Esophagus mucosa (tissue), 1 donor: ENCODE data around the gene TMEM151B. TPM values are rescaled to one million over a fixed set of nuclear protein-coding genes. Genes with fewer than 3 reads are reported as not detected.
"Not testable (repeated sequence)": the region's sequence is repeated elsewhere in the genome, so short reads cannot be mapped to it uniquely, and the experiment has no call there.

Source experiments
- ATAC-seq: fragments of 200-7000 bp; cut with Tn5 transposase; one replicate; pipeline ENCODE4 v1.9.1; 2020
- total RNA-seq: library from RNA; stranded (reverse); gene quantifications from one replicate; pipeline ENCODE4 v1.2.4, GENCODE V29; 2023
- donor health status: DM: yes; HTN: yes; CAD: no.

The TMEM151B gene
- total RNA-seq, 1 donor from 2014 or later: not detected

DNA sequence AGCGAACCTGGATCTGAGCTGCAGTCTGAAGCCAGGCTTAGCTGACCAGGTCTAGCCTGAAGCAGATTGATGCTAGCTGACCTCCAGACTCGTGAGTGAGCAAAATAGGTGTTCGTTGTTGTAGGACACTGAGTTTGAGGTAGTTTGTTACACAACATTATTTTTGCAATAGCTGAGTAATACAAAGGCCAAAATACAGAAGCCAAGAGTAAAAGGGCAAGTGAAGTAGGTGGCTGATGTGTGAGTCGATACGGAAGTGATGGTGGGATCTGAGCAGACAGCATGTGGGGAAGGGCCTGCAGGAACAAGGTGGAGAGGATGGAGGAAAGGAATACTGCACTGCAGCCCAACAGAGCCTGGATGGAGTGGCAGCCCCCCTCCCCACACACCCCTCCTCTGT is 63.7 kb downstream of the TMEM151B start:
- ATAC-seq: no peak

DNA sequence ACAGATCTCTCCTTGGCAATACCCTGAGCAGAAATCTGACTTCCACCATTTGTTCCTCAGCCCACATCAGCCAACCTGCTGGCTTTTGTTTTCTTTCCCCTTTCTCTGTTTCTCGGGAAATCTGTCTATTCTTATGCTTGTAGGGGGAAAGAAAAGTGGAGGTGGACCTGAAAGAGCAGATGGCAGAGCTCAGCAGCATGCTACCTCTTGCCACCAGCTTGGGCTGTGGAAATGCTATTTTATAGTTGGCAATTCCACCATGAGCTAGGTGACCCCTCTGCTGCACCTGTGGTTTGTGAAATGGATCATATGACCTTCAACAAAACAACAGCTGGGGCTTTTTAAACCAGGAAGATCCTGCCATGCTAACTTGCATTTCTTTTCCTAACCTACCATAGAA is 65.4 kb downstream of the TMEM151B start:
- no peak for ATAC-seq

DNA sequence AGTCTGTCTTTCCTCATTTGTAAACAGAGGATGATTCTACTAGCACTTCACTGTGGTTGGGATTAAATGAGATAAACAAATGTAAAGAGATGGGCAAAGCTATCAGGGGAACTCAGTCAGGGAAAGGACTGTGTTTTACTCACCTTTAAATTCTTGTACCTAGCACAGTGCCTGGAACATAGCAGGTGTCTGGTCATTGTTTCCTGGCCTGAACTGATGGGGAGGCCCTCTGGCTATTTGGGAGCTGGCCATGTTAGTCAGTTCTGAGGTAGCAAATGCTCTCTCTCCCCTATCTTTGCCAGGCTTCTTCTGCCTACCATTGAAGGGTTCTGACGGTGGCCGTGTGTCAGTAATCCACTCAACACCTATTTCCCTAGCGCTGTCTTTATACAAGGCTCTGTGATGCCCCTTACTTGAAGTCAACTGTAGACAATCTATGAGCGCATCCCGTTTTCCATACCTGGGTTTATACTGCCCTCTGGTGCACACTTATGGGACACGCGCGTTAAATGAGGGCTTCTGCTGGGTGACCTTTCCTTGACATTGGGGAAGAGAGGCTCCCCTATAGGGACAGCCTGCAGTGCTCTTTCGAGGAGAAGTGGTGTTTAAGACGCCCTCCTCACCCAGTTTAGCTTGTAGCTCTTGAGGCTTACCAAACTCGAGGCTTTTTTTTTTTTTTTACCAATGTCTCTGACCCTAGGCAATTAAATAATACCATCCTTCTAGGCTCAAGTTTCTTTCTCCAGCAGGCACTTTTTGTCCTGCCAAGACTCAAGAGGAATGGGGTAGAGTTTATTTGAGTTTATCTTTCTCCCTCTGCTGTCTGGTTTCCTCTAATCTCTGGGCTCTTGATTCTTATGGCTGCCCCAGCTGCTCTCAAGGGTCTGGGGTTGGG is 68.2 kb downstream of the TMEM151B start:
- ATAC-seq: peak; percentile 74

DNA sequence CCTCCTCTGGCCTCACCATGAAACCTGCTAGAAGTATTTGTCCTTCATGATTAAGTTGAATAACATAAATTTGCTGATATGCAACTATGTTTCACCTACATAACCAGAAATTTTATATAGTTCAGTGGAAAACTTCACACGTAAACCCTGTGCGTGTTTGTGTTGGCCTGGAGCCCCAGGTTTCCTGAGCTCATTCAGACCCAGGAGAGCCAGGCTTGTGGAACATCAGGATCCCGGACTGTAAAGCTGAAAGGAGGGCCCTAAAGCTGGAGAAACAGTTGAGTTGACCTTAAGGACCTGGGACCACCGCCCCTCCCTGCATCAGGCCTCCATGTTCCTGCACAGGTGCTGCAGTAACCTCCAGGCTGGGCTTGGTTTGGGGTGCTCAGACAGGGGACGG is 69.1 kb downstream of the TMEM151B start:
- no peak for ATAC-seq

DNA sequence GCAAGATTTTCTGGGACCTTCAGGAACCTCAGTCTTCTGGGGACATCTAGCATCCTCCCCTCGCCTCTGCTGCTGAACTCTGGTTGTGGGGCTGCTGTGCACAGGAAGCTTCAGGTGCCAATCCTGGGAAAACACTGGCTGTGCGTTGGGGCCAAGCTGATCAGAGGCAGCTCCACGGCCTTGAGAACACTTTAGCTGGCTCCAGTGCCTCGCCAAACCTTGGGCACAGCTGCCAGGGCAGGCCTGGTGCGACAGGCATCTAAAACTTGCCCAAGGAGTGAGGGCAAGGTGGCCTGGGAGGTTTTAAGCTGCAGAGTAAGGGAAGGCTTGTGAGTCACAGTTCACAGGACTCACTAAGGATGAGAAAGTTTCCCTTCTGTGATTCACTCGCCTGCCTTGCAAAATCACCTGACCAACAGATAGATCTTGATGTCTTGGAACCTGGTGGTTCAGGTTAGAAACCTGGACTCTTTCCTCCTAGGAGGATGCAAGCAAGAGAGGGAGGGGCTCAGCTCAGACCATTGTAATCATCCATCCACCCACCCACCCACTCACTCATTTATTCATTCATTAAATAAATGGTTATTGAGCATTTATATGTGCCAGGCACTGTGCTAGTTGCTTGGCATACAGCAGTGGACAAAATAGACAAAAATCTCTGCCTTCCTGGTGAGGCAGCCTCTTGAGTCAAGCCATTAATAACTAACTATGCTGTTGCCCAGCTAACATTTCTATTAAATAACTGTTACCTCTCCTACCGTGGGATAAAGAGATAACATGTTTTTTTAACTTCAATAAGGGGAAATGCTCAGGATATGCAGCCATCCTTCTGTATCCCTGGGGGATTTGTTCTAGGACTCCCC is 69.7 kb downstream of the TMEM151B start:
- ATAC-seq: peak; percentile 92

DNA sequence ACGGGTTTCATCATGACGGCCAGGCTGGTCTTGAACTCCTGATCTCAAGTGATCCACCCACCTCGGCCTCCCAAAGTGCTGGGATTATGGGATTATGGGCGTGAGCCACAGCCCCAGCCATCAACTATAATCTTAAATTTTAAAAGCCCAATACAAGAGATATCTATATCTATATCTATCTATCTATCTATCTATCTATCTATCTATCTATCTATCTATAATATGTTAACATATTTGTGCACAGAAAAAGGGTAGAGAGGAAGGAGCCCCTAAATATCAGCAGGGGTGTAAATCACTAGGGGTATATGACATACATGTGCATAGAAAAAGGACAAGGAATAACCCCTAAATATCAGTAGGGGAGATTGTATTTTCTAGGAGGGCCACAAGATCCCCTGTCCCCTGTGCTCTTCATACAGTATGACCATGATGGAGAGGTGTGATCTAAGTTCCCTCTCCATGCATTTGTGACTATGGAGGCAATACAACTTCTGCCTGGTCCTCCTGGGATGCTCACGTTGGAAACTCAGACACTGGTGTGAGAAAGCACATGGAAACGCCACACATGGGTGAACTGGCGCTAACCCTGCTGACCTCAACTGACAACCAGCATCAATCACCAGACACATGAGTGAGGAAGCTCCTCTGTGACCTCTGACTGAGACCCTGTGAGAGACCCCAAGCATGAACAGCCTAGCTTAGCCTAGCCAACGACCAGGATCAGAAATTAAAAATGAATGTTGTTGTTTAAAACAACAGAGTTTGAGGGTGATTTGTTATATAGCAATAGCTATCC is 71.0 kb downstream of the TMEM151B start:
- ATAC-seq: no peak

DNA sequence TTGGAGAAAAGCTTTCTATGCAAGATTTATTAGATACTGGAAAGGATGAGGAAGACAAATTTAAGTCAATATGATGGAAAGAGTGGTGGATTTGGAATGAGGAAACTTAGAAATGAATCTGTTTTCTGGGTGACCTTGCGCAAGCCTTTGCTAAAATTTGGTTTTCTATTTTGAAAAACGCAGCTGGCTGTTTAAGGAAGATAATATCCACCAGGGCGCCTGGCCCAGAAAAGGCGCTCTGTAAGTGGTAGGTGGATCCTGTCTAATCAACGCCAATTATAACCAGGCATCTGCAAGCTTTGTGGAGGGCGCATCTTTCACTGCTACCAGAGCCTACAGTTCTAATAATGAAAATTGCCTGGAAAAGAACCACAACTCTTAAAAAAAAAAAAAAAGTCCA is 71.8 kb downstream of the TMEM151B start:
- ATAC-seq: no peak

DNA sequence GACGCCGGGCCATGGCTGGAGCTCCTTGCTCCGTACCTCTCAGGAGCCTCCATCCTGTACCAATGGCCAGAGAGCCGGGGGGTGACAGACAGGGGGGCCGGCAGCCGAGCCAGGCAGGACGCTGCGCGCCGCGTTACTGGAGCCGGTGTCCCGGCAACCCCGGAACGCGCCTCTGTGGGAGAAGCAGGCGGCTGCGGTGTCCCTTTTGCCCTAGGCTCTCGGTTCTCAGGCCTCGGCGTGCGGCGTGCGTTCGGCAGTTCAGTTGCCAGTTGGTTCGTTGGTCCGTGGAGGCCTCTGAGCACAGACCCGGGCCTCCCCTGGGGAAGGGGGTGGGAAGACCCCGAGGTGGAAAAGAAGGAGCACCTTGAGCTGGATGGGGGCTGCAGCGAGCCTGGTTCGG is 72.2 kb downstream of the TMEM151B start, which contains the start of gene SPATS1:
SPATS1 (plus strand) TSS at position 162 of the 400 bp plus-strand sequence. CDS start 446 bp downstream, outside the sequence.
- ATAC-seq: no peak

DNA sequence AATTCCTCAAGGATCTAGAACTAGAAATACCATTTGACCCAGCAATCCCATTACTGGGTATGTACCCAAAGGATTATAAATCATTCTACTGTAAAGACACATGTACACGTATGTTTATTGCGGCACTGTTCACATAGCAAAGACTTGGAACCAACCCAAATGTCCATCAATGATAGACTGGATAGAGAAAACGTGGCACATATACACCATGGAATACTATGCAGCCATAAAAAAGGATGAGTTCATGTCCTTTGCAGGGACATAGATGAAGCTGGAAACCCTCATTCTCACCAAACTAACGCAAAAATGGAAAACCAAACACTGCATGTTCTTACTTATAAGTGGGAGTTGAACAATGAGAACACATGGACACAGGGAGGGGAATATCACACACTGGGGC is 76.6 kb downstream of the TMEM151B start:
- ATAC-seq: not testable (repeated sequence)

DNA sequence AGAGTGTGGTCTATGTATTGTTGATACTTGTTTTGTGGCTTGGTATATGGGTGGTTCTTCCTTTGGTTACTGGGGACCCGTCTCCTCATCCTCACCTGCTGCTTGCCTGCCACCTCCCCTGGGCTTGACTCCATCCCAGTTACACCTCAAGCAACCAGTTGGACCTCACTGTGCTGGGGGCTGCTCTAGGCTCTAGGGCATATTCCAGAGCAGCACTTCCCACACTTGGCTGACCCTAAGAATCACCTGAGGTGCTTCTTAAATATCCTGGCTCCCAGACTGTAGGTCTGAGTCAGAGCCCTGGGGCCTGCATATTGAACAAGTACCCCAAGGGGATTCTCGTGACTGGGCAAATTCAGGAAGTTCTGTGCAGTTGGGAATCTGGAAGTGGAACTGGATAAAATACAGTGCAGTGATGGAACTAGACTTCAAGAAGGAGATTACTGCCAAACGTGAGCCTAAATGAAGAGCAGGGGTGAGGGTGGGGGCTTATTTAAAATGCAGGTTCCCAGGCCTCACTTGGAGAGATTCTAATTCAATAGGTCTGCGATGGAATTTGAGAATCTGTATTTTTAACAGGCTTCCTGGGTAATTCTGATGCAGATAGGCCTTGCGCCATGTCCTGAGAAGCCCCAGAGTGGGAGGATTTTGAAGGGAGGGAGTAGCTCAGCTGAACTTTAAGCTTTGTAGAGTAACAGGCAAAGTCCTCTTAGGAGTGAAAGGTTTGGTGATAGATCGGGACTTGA is 79.8 kb downstream of the TMEM151B start:
- no peak for ATAC-seq

DNA sequence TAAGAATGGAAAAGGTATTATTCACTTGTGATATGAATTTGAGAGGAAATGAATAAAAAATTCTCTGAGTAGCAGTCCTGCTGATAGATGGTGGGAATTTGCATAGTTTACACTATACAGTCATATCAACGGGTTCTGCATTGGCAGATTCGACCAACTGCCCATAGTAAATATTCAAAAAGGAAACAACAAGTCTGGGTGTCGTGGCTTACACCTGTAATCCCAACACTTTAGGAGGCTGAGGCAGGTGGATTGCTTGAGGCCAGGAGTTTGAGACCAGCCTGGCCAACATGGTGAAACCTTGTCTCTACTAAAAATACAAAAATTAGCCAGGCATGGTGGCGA is 80.4 kb downstream of the TMEM151B start:
- ATAC-seq: not testable (repeated sequence)

DNA sequence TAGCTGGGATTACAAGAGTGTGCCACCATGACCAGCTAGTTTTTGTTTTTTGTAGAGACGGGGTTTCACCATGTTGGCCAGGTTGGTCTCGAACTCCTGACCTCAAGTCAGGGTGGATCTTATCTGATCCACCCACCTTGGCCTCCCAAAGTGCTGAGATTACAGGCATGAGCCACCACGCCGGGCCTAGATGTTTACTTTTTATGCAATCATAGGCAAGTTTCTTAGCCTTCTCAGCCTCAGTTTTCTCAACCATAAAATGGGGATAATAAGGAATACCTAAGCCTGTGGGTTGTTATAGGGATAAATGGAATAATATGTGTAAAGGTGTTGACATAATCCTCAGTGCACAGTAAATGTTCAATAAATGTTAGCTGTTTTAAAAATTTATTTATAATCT is 82.0 kb downstream of the TMEM151B start:
- ATAC-seq: no peak

DNA sequence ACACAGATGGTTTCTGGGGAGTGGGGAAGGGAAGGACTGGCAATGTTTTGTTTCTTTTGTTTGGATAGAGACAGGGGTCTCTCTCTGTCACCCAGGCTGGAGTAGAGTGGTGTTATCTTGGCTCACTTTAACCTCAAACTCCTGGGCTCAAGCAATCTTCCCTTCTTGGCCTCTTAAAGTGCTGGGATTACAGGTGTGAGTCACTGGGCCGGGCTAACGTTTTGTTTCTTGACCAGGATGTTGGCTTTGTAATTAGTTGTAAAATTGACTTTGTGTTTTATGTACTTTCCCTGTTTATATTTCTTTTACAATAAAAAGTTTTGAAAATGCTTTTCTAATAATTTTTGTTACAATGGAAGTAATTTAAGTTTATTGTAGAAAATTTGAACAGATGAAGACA is 83.1 kb downstream of the TMEM151B start:
- ATAC-seq: no peak

DNA sequence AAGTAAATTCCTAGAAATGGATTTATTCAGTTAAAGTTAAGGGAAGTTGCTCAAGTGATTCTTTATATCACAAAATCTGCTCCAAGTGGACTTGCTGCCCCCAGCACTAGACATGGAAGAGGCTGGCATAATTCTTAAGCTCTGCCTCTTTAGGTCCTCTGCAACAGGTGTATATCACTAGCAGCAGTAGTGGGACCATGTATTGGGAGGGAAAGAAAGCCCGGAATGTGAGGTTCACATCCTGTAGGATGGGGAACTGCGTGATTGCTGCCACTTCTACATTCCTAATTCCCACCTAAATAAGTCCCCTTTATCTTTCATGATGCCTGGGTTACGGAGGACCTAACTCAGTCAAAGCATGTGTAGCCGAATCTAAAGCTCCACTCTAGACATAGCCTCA is 85.4 kb downstream of the TMEM151B start:
- no peak for ATAC-seq

DNA sequence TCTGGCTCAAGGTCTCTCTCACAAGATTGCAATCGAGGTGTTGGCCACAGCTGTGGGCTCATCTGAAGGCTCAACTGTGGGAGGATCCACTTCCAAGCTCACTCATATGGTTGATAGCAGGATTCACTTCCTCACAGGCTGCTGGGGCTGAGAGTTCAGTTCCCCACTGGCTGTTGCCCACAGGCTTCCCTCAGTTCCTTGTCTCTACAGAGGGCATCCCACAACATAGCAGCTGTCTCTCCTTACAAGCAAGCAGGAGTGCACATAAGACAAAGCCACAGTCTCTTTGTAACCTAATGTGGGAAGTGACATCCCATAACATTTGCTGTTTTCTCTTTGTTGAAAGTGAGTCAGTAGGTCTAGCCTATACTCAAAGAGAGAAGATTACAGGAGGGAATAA is 86.2 kb downstream of the TMEM151B start:
- ATAC-seq: no peak

Other genes starting within 250 kb of the TMEM151B start
- 47.4 TPM for gene MRPL14, start 143.0 kb upstream of the TMEM151B start, total RNA-seq
- 42.4 TPM for gene TMEM63B, start 142.9 kb upstream of the TMEM151B start, total RNA-seq
- 0.12 TPM for gene CAPN11, start 111.6 kb upstream of the TMEM151B start, total RNA-seq
- gene MYMX, start 53.5 kb upstream of the TMEM151B start, total RNA-seq: 0.44 TPM
- gene SLC29A1, start 46.9 kb upstream of the TMEM151B start, total RNA-seq: 12.8 TPM
- gene HSP90AB1, start 23.3 kb upstream of the TMEM151B start, total RNA-seq: 412 TPM
- 15.7 TPM for gene SLC35B2, start 12.9 kb upstream of the TMEM151B start, total RNA-seq
- 2.8 TPM for gene NFKBIE, start 4.9 kb upstream of the TMEM151B start, total RNA-seq
- 9.1 TPM for gene AARS2, start 42.9 kb downstream of the TMEM151B start, total RNA-seq
- gene SPATS1, start 72.2 kb downstream of the TMEM151B start, total RNA-seq: not detected
- 9.9 TPM for gene CDC5L, start 117.3 kb downstream of the TMEM151B start, total RNA-seq